GOT3 (cell line): ENCODE data around the gene POC1B.

Experiments
- DNase-seq: peaks from one replicate; lab custom pipeline; 2025; ENCODE audit warnings: mixed read lengths; lab: John Stamatoyannopoulos, UW

POC1B gene

DNA sequence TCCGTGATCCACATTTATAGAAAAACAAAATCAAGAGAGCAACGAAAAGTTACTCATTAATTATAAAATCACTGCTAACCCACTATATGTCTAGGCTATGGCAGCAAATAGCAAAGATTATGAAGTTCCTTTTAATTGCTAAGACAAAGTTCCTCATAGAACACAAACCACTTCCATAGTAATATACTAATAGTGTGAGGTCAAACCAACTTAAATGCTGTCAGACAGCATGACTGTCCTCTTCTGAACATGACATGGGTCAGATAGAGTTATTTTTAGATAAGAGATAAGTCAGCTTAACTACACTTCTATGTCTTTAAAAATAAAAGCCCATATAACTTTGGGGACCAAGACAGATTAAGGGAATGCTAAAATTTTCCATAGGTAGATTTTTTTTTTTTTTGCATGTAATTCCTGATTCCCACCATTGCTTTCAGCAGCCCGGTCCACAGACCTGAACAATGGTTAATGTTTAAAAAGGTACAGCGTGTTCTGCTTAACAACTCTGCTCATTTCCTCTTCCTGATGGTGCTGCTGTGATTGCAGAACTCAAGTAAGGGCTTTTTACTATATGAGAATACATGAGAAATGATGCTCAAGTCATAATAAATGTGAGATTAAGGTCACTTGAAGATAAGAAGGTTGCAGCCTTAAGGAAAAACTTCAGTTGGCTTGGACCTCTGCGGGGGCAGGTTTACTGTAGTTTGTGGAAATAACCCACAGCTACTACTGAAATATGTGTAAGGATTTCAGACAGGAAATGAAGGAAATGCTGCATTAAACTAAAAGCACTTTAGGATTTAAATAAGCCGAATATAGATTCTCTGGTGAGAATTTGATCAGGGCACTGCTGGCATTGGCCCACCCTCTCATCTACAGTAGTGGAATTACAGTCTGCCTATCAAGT, 135.8 kb downstream of the POC1B start:
- no peak for DNase-seq

DNA sequence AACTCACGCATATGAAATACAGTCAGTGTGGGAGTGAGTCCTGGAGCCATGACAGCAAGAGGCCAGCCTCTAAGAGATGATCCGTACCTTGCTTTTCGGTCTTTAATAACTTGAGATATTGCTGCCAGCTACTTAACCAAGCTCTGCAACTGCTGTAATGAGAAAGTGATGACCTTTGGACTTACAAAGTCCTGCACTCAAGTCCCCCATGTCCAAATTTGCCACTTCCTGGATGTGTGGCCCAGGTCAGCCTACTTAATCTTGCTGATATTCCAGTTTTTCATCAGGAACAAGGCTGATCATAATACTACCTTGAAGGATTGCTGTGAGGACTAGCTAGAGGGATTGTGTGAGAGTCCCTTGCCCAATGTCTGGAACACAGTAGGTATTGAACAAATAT, 139.7 kb downstream of the POC1B start:
- DNase-seq, result no peak

DNA sequence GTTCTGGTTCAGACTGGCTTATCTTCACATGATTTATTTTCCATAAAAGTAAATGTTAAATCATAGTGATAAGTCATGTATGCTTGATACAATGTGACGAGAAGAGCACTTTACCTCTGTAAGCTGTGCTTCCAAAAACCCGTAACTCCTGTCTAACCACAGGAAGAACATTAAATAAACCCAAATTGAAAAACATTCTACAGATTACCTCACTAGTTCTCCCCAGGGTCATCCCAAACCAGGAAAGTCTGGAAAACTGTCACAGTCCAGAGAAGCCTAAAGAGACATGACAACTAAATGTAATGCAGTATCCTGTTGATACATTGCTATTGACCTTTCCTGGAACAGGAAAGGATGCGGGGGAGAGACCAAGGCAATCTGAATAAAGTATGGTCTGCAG, 141.0 kb downstream of the POC1B start:
- no peak for DNase-seq

DNA sequence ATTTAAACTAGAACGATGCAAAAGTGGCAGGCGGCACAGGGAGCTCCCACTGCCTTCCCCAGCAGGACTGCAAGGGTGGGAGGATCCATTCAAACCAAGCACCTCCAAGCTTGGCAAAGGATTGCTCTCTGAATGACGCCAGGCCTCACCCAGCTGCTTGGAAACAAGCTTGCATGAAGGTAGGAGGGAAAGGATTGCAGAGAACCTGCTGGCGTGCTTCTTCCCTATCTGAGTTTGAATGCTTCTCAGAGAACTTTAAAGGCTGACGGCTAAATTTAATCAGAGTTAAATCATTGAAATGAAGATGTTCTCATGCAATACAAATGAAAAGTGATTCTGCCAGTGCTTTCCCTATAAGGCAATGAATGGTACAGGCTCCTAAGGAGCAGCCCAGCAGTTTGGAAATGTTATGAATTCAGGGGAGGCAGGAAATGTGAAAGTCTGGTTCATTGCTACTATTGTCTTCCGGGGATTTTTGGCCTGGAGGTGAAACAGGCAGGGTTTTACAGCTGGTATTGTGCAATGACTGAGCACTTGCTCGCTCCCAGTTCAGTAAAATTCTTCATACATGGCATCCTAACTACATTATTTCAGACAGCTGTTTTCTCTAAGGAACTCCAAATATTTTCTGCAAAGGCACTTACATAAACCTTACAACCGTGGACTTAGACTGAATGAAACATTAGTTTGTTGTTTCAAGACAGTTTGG, 141.6 kb downstream of the POC1B start:
- no peak for DNase-seq

- DNase-seq, result no peak
These were observed 142.4 kb downstream of the POC1B start for GRCh38 chr12:89383235-89384049.

- DNase-seq, result no peak
These were observed 143.5 kb downstream of the POC1B start for GRCh38 chr12:89382328-89382727.

DNA sequence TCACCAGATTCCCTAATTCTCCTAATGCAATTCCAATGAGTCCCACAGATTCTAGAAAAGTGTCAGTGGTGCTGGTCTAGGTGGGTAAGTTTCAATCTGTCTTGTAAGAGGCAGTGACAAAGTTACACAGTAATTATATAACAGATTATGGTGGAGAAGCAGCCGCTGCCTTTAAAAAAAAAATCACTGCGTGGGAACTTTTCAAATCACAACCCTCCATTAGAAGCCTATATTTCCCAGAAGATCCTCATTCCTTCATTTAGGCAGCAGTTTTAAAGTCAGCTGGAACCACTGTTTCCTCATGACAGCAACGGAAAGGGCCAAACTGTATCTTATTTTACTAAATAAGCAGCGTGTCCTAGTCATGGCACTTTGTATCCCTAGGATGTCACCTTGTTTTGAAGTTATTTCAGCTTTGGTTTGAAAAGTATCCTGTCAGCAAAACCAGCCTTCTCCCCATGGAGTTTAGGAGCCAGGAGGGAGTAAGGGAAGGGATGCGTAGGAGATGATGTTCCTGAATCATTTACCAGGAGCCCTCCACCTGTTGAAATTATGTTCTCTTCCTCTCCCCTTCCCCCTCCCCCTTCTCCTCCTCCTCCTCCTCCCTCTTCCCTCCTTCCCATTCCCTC, 145.9 kb downstream of the POC1B start:
- DNase-seq, result no peak

- no peak for DNase-seq
These were observed 146.6 kb downstream of the POC1B start for GRCh38 chr12:89379148-89379838.

GRCh38 chr12:89376844-89377243, 149.0 kb downstream of the POC1B start:
- DNase-seq, result no peak

DNA sequence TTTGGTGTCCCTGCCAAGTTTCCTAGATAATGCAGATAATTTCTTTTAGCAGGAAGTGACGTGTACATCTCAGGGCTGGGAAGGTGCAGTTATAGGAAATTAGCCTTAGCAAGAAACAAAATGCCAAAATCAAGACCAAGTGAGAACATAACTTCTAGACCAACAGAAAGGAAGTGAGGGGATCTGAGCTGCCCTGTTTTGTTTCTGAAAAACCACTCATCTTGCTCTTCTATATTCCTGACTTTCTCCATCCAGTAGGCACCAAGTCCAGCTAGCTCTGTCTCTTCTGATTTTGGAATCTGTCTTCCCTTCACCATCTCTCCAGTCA, 149.7 kb downstream of the POC1B start:
- no peak for DNase-seq

GRCh38 chr12:89373763-89374572, 151.9 kb downstream of the POC1B start:
- DNase-seq, result no peak

GRCh38 chr12:89372584-89373370, 153.1 kb downstream of the POC1B start:
- no peak for DNase-seq

DNA sequence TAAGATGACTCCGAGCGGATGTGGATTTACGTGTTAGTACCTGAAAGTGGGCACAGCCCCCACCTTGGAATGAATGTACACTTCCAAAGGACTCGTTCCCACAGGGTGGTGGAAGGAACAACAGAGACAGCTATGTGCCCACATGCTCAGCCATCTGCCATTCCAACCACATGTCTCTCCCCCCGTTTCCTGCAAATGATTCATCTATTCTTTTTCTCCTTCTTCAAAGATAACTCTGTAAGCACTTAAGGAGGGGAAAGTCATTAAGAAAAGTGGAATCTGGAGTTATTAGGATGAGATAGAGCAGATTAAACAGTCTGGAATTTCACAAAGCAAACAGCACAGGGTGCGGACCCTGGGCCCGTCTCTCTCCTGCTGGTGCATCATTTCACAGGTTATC, 155.0 kb downstream of the POC1B start:
- DNase-seq, result no peak

DNA sequence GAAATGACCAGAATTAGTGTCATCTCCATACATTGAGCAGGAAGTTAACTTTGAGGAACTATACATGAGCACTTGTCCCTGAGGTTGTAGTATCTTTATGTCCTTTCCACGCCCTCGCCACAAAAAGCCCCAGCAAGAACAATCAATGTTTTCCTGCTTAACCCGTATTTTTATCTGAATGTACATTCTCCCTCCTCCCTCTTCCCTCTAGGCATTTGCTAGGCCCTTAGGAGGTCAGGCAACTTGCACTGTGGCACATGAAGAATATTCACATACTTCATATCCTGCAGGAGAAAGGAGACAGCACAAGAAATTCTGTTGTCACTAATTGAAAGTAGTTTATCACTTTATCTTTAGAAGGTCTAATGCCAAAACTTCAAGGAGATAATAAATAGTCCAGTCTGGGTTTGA, 155.4 kb downstream of the POC1B start:
- no peak for DNase-seq
